ENCODE data around the gene CIART.
"Not testable (repeated sequence)": the region's sequence is repeated elsewhere in the genome, so short reads cannot be mapped to it uniquely, and the experiment has no call there.

Gene CIART

GRCh38 chr1:150281758-150282557 is at the start of gene CIART:
Gene CIART, plus strand, starts transcription at chr1:150282554. Its CDS starts 714 bp downstream, at chr1:150283268.
- peak; percentile 52 for DNase-seq (ENCODE audit: low read depth)

GRCh38 chr1:150232921-150233320 is 49.4 kb upstream of the CIART start:
- DNase-seq (ENCODE audit: low read depth), result not testable (repeated sequence)

- DNase-seq (ENCODE audit: low read depth), result no peak
These were observed 48.7 kb upstream of the CIART start for GRCh38 chr1:150233359-150234308.

- no peak for DNase-seq (ENCODE audit: low read depth)
These were observed 48.1 kb upstream of the CIART start for GRCh38 chr1:150234309-150234565.

GRCh38 chr1:150234566-150235293 is 47.6 kb upstream of the CIART start:
- DNase-seq (ENCODE audit: low read depth), result peak; percentile 79

GRCh38 chr1:150235294-150235851 is 47.0 kb upstream of the CIART start:
- DNase-seq (ENCODE audit: low read depth), result no peak

- peak; percentile 86 for DNase-seq (ENCODE audit: low read depth)
These were observed 46.3 kb upstream of the CIART start, which contains the start of gene ANP32E for GRCh38 chr1:150235852-150236613. Gene ANP32E, minus strand, starts transcription at chr1:150236112. Its CDS starts 326 bp downstream, at chr1:150235786.

- DNase-seq (ENCODE audit: low read depth), result no peak
These were observed 45.7 kb upstream of the CIART start for GRCh38 chr1:150236614-150237100.

GRCh38 chr1:150237176-150237575 is 45.2 kb upstream of the CIART start:
- DNase-seq (ENCODE audit: low read depth), result not testable (repeated sequence)

- no peak for DNase-seq (ENCODE audit: low read depth)
These were observed 44.6 kb upstream of the CIART start for GRCh38 chr1:150237746-150238145.

- DNase-seq (ENCODE audit: low read depth), result no peak
These were observed 39.4 kb upstream of the CIART start for GRCh38 chr1:150243003-150243402.

GRCh38 chr1:150249936-150250335 is 32.4 kb upstream of the CIART start:
- no peak for DNase-seq (ENCODE audit: low read depth)

GRCh38 chr1:150256198-150256553 is 26.2 kb upstream of the CIART start:
- no peak for DNase-seq (ENCODE audit: low read depth)

GRCh38 chr1:150256554-150257341 is 25.6 kb upstream of the CIART start:
- DNase-seq (ENCODE audit: low read depth), result no peak

GRCh38 chr1:150257624-150258585 is 24.4 kb upstream of the CIART start, which contains the start of gene CA14:
Gene CA14, plus strand, starts transcription at chr1:150257774. Its CDS starts 355 bp downstream, at chr1:150258129.
- no peak for DNase-seq (ENCODE audit: low read depth)

- DNase-seq (ENCODE audit: low read depth), result no peak
These were observed 23.1 kb upstream of the CIART start for GRCh38 chr1:150259217-150259616.

- no peak for DNase-seq (ENCODE audit: low read depth)
These were observed 22.3 kb upstream of the CIART start for GRCh38 chr1:150259758-150260669.

- DNase-seq (ENCODE audit: low read depth), result no peak
These were observed 21.0 kb upstream of the CIART start for GRCh38 chr1:150261367-150261766.
